Effector memory CD4-positive, alpha-beta T cell (primary cell): ENCODE measurements around the gene VAMP5.
A peak's percentile ranks its signal among the peaks of the same experiment; 100 is the strongest.

Experiments
- DNase-seq, 3 donors: peaks; one replicate each; pipeline ENCODE4 v3.0.0-alpha.2; 2020
- H3K27ac ChIP-seq: 2 replicates; pipeline ENCODE4 v1.7.0; 2013; ENCODE audit warnings: mild to moderate bottlenecking, low read length, moderate library complexity; ENCODE audit not compliant: insufficient read depth, poor library complexity, severe bottlenecking
- H3K27me3 ChIP-seq: replicated peaks from 2 replicates; pipeline ENCODE4 v1.7.0; 2013; ENCODE audit warnings: mild to moderate bottlenecking, low read length; ENCODE audit not compliant: insufficient read depth, control insufficient read depth, poor library complexity, severe bottlenecking
- H3K36me3 ChIP-seq: 2 replicates; pipeline ENCODE4 v1.7.0; 2013; ENCODE audit warnings: mild to moderate bottlenecking, low read length, moderate library complexity; ENCODE audit not compliant: control insufficient read depth, insufficient read depth
- H3K4me1 ChIP-seq: 2 replicates; pipeline ENCODE4 v1.7.0; 2013; ENCODE audit warnings: low read length, mild to moderate bottlenecking; ENCODE audit not compliant: control insufficient read depth, insufficient read depth, poor library complexity, severe bottlenecking
- H3K4me3 ChIP-seq: 2 replicates; pipeline ENCODE4 v1.7.0; 2013; ENCODE audit warnings: low read length, low read depth, mild to moderate bottlenecking; ENCODE audit not compliant: insufficient read depth, poor library complexity, severe bottlenecking
- H3K9me3 ChIP-seq: 2 replicates; pipeline ENCODE4 v1.7.0; 2013; ENCODE audit warnings: mild to moderate bottlenecking, low read length, moderate library complexity; ENCODE audit not compliant: control insufficient read depth

Gene VAMP5

GRCh38 chr2:85561280-85562212, 22.7 kb upstream of the VAMP5 start, which contains the start of gene GGCX:
Gene GGCX, minus strand, starts transcription at chr2:85561493. Its CDS starts 65 bp downstream, at chr2:85561428.
- no peaks in the 10 kb centered on the region for H3K9me3 ChIP-seq
- peak within 1 kb of the TSS; percentile 79 for H3K27ac ChIP-seq
- peak within 1 kb of the TSS; percentile 90 for H3K4me3 ChIP-seq
- H3K4me1 ChIP-seq: peaks cover 10% of the 10 kb centered on the region
- H3K36me3 ChIP-seq: peaks cover 10% of the 10 kb centered on the region
- peak; percentile 87 to 92 (median 91) for DNase-seq
- H3K27me3 ChIP-seq: no peaks in the 10 kb centered on the region

GRCh38 chr2:85564144-85564563, 20.1 kb upstream of the VAMP5 start:
- H3K4me3 ChIP-seq: no peak overlapping the region
- no peak for DNase-seq

GRCh38 chr2:85566265-85566664, 18.0 kb upstream of the VAMP5 start:
- Histone ChIP-seq H3K27me3 (no peaks in the 10 kb centered on the region), H3K4me3 (no peak overlapping the region), H3K36me3 (no peaks in the 10 kb centered on the region), H3K27ac (no peak overlapping the region), H3K4me1 (no peaks in the 10 kb centered on the region), H3K9me3 (no peaks in the 10 kb centered on the region)
- DNase-seq: no peak

More at GRCh38 chr2:85564144-85564563, 20.1 kb upstream of the VAMP5 start:
- Histone ChIP-seq H3K36me3 (no peaks in the 10 kb centered on the region), H3K4me1 (peaks cover 10% of the 10 kb centered on the region), H3K9me3 (no peaks in the 10 kb centered on the region), H3K27ac (no peak overlapping the region), H3K27me3 (no peaks in the 10 kb centered on the region)

- Histone ChIP-seq H3K27me3 (no peaks in the 10 kb centered on the region), H3K9me3 (no peaks in the 10 kb centered on the region), H3K27ac (no peak overlapping the region), H3K4me1 (peaks cover 20% of the 10 kb centered on the region), H3K36me3 (no peaks in the 10 kb centered on the region), H3K4me3 (no peak overlapping the region)
- no peak for DNase-seq
Measured at GRCh38 chr2:85575739-85576138, 8.5 kb upstream of the VAMP5 start.

GRCh38 chr2:85577063-85577385, 7.2 kb upstream of the VAMP5 start:
- H3K27ac ChIP-seq: peak overlapping the region; percentile 65
- peaks cover 20% of the 10 kb centered on the region for H3K4me1 ChIP-seq
- DNase-seq: no peak
- peaks cover 9% of the 10 kb centered on the region for H3K36me3 ChIP-seq
- no peaks in the 10 kb centered on the region for H3K9me3 ChIP-seq
- H3K27me3 ChIP-seq: no peaks in the 10 kb centered on the region
- peak overlapping the region; percentile 76 for H3K4me3 ChIP-seq

GRCh38 chr2:85577386-85578242, 6.6 kb upstream of the VAMP5 start, which contains the start of gene VAMP8:
Gene VAMP8, plus strand, starts transcription at chr2:85577586. Its CDS starts 61 bp downstream, at chr2:85577647.
- H3K27ac ChIP-seq: peak within 1 kb of the TSS; percentile 65
- H3K27me3 ChIP-seq: no peaks in the 10 kb centered on the region
- no peaks in the 10 kb centered on the region for H3K9me3 ChIP-seq
- H3K4me1 ChIP-seq: peaks cover 20% of the 10 kb centered on the region
- peak; percentile 37 to 57 (median 46) for DNase-seq
- H3K36me3 ChIP-seq: peaks cover 13% of the 10 kb centered on the region
- H3K4me3 ChIP-seq: peak within 1 kb of the TSS; percentile 76

GRCh38 chr2:85578243-85579180, 5.7 kb upstream of the VAMP5 start:
- Histone ChIP-seq H3K4me1 (peaks cover 20% of the 10 kb centered on the region), H3K9me3 (no peaks in the 10 kb centered on the region), H3K4me3 (peak overlapping the region; percentile 76), H3K27me3 (no peaks in the 10 kb centered on the region), H3K36me3 (peaks cover 13% of the 10 kb centered on the region), H3K27ac (peak overlapping the region; percentile 65)
- DNase-seq: no peak

GRCh38 chr2:85579266-85579935, 4.8 kb upstream of the VAMP5 start:
- peak overlapping the region; percentile 76 for H3K4me3 ChIP-seq
- DNase-seq: no peak
- peaks cover 13% of the 10 kb centered on the region for H3K36me3 ChIP-seq
- H3K27me3 ChIP-seq: no peaks in the 10 kb centered on the region
- no peaks in the 10 kb centered on the region for H3K9me3 ChIP-seq
- peak overlapping the region; percentile 65 for H3K27ac ChIP-seq
- H3K4me1 ChIP-seq: peaks cover 20% of the 10 kb centered on the region

- no peak overlapping the region for H3K4me3 ChIP-seq
- peaks cover 13% of the 10 kb centered on the region for H3K36me3 ChIP-seq
- no peak overlapping the region for H3K27ac ChIP-seq
Measured at GRCh38 chr2:85580206-85580605, 4.0 kb upstream of the VAMP5 start.

More at GRCh38 chr2:85580206-85580605, 4.0 kb upstream of the VAMP5 start:
- H3K9me3 ChIP-seq: no peaks in the 10 kb centered on the region
- H3K4me1 ChIP-seq: peaks cover 25% of the 10 kb centered on the region
- no peaks in the 10 kb centered on the region for H3K27me3 ChIP-seq
- DNase-seq: no peak
